ENCODE measurements around the gene AK9. TPM values are rescaled to one million over a fixed set of nuclear protein-coding genes. Genes with fewer than 3 reads are reported as not detected.
A peak's percentile ranks its signal among the peaks of the same experiment; 100 is the strongest.
"Not testable (repeated sequence)": the region's sequence is repeated elsewhere in the genome, so short reads cannot be mapped to it uniquely, and the experiment has no call there.

The AK9 gene
- total RNA-seq, 2 experiments from 2014 or later, result 8.0 to 8.2 TPM

GRCh38 chr6:109686566-109687265 lies 4.3 kb downstream of the AK9 start:
- ATAC-seq (ENCODE audit: low read depth), result no peak
- no peak overlapping the region for H3K4me3 Mint-ChIP-seq
- no peak for DNase-seq
- H3K27me3 Mint-ChIP-seq, result no peaks in the 10 kb centered on the region
- H3K36me3 Mint-ChIP-seq, result no peaks in the 10 kb centered on the region
- POLR2A ChIA-PET, result no interaction called here
- H3K4me1 Mint-ChIP-seq, result peaks cover 11% of the 10 kb centered on the region
- H3K9me3 Mint-ChIP-seq, result peaks cover 7% of the 10 kb centered on the region
- peak overlapping the region; percentile 37 for H3K27ac Mint-ChIP-seq

GRCh38 chr6:109678661-109679505 lies 12.1 kb downstream of the AK9 start:
- H3K4me3 Mint-ChIP-seq; POLR2A ChIA-PET; H3K4me1 Mint-ChIP-seq; H3K9me3 Mint-ChIP-seq; H3K27me3 Mint-ChIP-seq; H3K36me3 Mint-ChIP-seq; H3K27ac Mint-ChIP-seq; DNase-seq; ATAC-seq (ENCODE audit: low read depth): not testable (repeated sequence)

- H3K27ac Mint-ChIP-seq, result no peak overlapping the region
- ATAC-seq (ENCODE audit: low read depth), result no peak
- POLR2A ChIA-PET, result no interaction called here
These were observed 12.8 kb downstream of the AK9 start for GRCh38 chr6:109678240-109678639.

GRCh38 chr6:109676724-109677123 lies 14.3 kb downstream of the AK9 start:
- no peak for ATAC-seq (ENCODE audit: low read depth)
- Mint-ChIP-seq H3K36me3 (no peaks in the 10 kb centered on the region), H3K4me1 (peaks cover 2% of the 10 kb centered on the region), H3K4me3 (no peak overlapping the region), H3K27ac (no peak overlapping the region), H3K9me3 (peaks cover 3% of the 10 kb centered on the region), H3K27me3 (peaks cover 2% of the 10 kb centered on the region)
- DNase-seq, result no peak
- POLR2A ChIA-PET, result no interaction called here

More at GRCh38 chr6:109678240-109678639, 12.8 kb downstream of the AK9 start:
- H3K9me3 Mint-ChIP-seq, result peaks cover 5% of the 10 kb centered on the region
- no peak overlapping the region for H3K4me3 Mint-ChIP-seq
- no peaks in the 10 kb centered on the region for H3K36me3 Mint-ChIP-seq
- H3K27me3 Mint-ChIP-seq, result peaks cover 2% of the 10 kb centered on the region
- DNase-seq, result no peak
- peaks cover 2% of the 10 kb centered on the region for H3K4me1 Mint-ChIP-seq

- Mint-ChIP-seq H3K4me1 (peaks cover 2% of the 10 kb centered on the region), H3K27ac (no peak overlapping the region), H3K36me3 (no peaks in the 10 kb centered on the region), H3K27me3 (no peaks in the 10 kb centered on the region), H3K9me3 (peaks cover 3% of the 10 kb centered on the region), H3K4me3 (no peak overlapping the region)
- no peak for ATAC-seq (ENCODE audit: low read depth)
- DNase-seq, result no peak
- POLR2A ChIA-PET, result interaction anchor here (0.5 kb wide), 1 partner anchor 24 kb away, joined by 3 read pairs; no protein-coding TSS in a partner anchor
These were observed 18.2 kb downstream of the AK9 start for GRCh38 chr6:109672839-109673238.

- H3K36me3 Mint-ChIP-seq, result no peaks in the 10 kb centered on the region
- no peak overlapping the region for H3K27ac Mint-ChIP-seq
These were observed 18.8 kb downstream of the AK9 start for GRCh38 chr6:109672175-109672574.

GRCh38 chr6:109671733-109672132 lies 19.3 kb downstream of the AK9 start:
- Mint-ChIP-seq H3K4me1 (peaks cover 2% of the 10 kb centered on the region), H3K36me3 (no peaks in the 10 kb centered on the region), H3K27ac (no peak overlapping the region), H3K9me3 (peaks cover 2% of the 10 kb centered on the region), H3K27me3 (no peaks in the 10 kb centered on the region), H3K4me3 (no peak overlapping the region)
- ATAC-seq (ENCODE audit: low read depth) (no peak), DNase-seq (no peak)
- POLR2A ChIA-PET, result interaction anchor here (0.6 kb wide), 1 partner anchor 466 kb away, joined by 3 read pairs; no protein-coding TSS in a partner anchor

More at GRCh38 chr6:109672175-109672574, 18.8 kb downstream of the AK9 start:
- Mint-ChIP-seq H3K4me3 (no peak overlapping the region), H3K9me3 (peaks cover 3% of the 10 kb centered on the region), H3K4me1 (peaks cover 2% of the 10 kb centered on the region), H3K27me3 (no peaks in the 10 kb centered on the region)
- POLR2A ChIA-PET, result interaction anchor here (0.6 kb wide), 1 partner anchor 466 kb away, joined by 3 read pairs; no protein-coding TSS in a partner anchor
- ATAC-seq (ENCODE audit: low read depth), result no peak
- DNase-seq, result no peak

- POLR2A ChIA-PET, result no interaction called here
- Mint-ChIP-seq H3K27me3 (no peaks in the 10 kb centered on the region), H3K4me1 (no peaks in the 10 kb centered on the region), H3K9me3 (no peaks in the 10 kb centered on the region), H3K4me3 (no peak overlapping the region), H3K36me3 (no peaks in the 10 kb centered on the region), H3K27ac (no peak overlapping the region)
- ATAC-seq (ENCODE audit: low read depth) (no peak), DNase-seq (no peak)
These were observed 21.2 kb downstream of the AK9 start for GRCh38 chr6:109669811-109670210.

GRCh38 chr6:109662192-109662591 lies 28.8 kb downstream of the AK9 start:
- Mint-ChIP-seq H3K4me3 (no peak overlapping the region), H3K36me3 (peaks cover 4% of the 10 kb centered on the region), H3K27me3 (no peaks in the 10 kb centered on the region), H3K4me1 (peaks cover 2% of the 10 kb centered on the region), H3K27ac (no peak overlapping the region), H3K9me3 (no peaks in the 10 kb centered on the region)
- DNase-seq, result no peak
- POLR2A ChIA-PET, result no interaction called here
- ATAC-seq (ENCODE audit: low read depth), result no peak

GRCh38 chr6:109660526-109661320 lies 30.3 kb downstream of the AK9 start:
- peak; percentile 36 for ATAC-seq (ENCODE audit: low read depth)

GRCh38 chr6:109655761-109656262 lies 35.2 kb downstream of the AK9 start:
- Mint-ChIP-seq H3K4me1 (peaks cover 3% of the 10 kb centered on the region), H3K27ac (no peak overlapping the region), H3K27me3 (no peaks in the 10 kb centered on the region), H3K36me3 (peaks cover 6% of the 10 kb centered on the region), H3K4me3 (no peak overlapping the region), H3K9me3 (peaks cover 2% of the 10 kb centered on the region)
- DNase-seq (no peak), ATAC-seq (ENCODE audit: low read depth) (no peak)
- POLR2A ChIA-PET, result no interaction called here

More at GRCh38 chr6:109660526-109661320, 30.3 kb downstream of the AK9 start:
- no peaks in the 10 kb centered on the region for H3K9me3 Mint-ChIP-seq
- H3K27ac Mint-ChIP-seq, result no peak overlapping the region
- H3K4me1 Mint-ChIP-seq, result peaks cover 2% of the 10 kb centered on the region
- H3K36me3 Mint-ChIP-seq, result peaks cover 4% of the 10 kb centered on the region
- no peak overlapping the region for H3K4me3 Mint-ChIP-seq
- DNase-seq, result no peak
- H3K27me3 Mint-ChIP-seq, result no peaks in the 10 kb centered on the region
- POLR2A ChIA-PET, result no interaction called here

- Mint-ChIP-seq H3K27me3 (no peaks in the 10 kb centered on the region), H3K4me1 (peaks cover 2% of the 10 kb centered on the region), H3K36me3 (peaks cover 4% of the 10 kb centered on the region), H3K9me3 (peaks cover 2% of the 10 kb centered on the region), H3K27ac (no peak overlapping the region), H3K4me3 (no peak overlapping the region)
- DNase-seq, result no peak
- POLR2A ChIA-PET, result no interaction called here
- ATAC-seq (ENCODE audit: low read depth), result no peak
These were observed 37.7 kb downstream of the AK9 start for GRCh38 chr6:109653264-109653663.

- no peaks in the 10 kb centered on the region for H3K27me3 Mint-ChIP-seq
- POLR2A ChIA-PET, result no interaction called here
- no peaks in the 10 kb centered on the region for H3K4me1 Mint-ChIP-seq
- ATAC-seq (ENCODE audit: low read depth) (no peak), DNase-seq (no peak)
- no peak overlapping the region for H3K27ac Mint-ChIP-seq
- H3K9me3 Mint-ChIP-seq, result no peaks in the 10 kb centered on the region
- no peak overlapping the region for H3K4me3 Mint-ChIP-seq
- peaks cover 2% of the 10 kb centered on the region for H3K36me3 Mint-ChIP-seq
These were observed 46.9 kb downstream of the AK9 start for GRCh38 chr6:109644131-109644530.

All from activated naive CD8-positive, alpha-beta T cell treated with anti-CD3 and anti-CD28 coated beads, Interleukin-2, amount 10 ng/mL, durations not matched to agents 7 days and 5 days (primary cell).